Activated gamma-delta T cell treated with anti-CD3 and anti-CD28 coated beads, Interleukin-2, amount 50 U/mL, for 16 hours (primary cell): ENCODE results near the gene ZMYND8.

Source experiments
- DNase-seq: peaks from one replicate; pipeline ENCODE4 v3.0.0-alpha.2; 2020; ENCODE audit warnings: low read depth

ZMYND8 gene

DNA sequence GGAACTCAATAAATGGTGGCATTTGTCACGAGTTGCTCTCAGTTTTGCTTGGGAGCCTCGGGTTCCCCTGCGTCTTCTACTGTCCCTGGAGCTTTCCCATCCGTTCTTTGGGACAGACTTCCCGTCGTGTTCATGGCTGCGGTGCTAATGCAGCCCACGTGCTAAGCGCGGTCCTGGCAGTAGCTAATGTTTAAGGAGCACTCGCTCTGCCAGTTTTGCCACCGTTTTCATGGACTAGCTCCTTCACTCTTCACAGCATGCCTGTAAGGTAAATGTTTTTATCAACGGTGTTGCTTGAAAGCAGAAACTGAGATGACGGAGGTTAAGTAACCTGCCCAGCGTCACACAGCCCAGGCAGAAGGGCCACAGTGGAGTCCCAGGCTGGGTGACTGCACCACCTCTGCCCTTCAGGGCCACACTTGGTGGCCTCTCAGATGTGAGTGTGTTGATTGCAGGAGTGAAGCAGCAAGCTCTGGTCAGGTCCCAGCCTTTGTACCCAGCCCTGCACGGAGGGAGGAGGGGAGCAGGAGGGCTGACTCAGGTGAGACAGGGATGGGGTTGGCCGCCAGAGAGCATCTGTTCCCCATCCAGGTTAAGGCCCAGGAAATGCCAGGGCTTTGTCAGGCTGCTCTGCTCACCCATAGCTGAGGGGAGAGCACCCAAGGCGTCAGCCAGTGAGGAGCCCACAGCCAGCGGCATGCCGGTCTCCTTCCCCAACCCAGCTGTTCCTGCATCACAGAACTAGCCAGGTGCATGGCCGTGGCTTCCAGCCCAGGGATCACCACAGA lies 181.8 kb downstream of the ZMYND8 start:
- DNase-seq = no peak

DNA sequence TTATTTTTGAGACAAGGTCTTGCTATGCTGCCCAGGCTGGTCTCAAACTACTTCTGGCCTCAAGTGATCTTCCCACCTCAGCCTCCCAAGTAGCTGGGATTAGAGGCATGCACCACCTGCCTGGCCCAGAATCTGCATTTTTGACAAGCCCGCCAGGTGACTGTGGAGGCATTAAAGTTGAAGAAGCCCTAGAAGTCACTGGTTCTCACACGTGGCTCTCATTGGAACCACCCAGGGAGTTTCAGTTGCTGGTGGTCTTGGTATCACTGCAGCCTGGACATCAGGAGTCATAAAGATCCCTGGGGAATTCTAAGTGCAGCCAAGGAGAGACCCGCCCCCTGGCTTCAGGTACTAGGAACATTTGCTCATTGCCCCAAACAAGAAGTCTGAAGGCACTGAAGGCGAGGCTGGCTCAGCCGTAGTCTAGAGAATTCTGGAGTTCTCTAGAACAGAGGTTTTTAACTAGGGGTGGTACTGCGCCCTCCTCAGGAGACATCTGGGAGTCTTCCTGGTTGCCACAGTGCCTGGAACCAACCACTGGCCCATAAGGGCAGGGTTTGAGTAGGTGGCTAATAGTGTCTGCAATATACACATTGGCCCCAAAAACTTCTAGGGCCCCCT lies 182.8 kb downstream of the ZMYND8 start:
- DNase-seq = no peak

- DNase-seq = no peak
Observed at GRCh38 chr20:47172579-47172978, 183.9 kb downstream of the ZMYND8 start.

GRCh38 chr20:47167846-47168245 lies 188.7 kb downstream of the ZMYND8 start:
- no peak for DNase-seq

GRCh38 chr20:47165376-47165865 lies 191.1 kb downstream of the ZMYND8 start:
- no peak for DNase-seq

- DNase-seq = no peak
Observed at GRCh38 chr20:47164140-47164539, 192.4 kb downstream of the ZMYND8 start.

- DNase-seq = no peak
Observed at GRCh38 chr20:47161411-47161810, 195.1 kb downstream of the ZMYND8 start.

DNA sequence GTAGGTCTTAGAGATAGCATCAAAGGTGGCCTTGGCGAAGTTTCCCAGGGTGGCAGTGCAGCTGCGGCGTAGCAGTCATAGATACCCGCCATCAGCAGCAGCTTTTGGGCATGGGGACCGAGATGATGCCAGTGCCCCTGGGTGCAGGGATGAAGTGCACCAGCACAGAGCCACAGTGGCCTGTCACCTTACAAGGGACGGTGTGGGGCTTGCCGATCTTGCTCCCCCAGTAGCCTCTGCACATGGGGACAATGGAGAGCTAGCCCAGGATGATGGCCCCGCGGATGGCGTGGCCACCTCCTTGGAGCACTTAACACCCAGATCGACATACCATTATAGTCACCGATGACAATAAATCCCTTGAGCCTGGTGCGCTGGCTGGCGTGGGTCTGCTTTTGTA lies 195.5 kb downstream of the ZMYND8 start:
- no peak for DNase-seq

DNA sequence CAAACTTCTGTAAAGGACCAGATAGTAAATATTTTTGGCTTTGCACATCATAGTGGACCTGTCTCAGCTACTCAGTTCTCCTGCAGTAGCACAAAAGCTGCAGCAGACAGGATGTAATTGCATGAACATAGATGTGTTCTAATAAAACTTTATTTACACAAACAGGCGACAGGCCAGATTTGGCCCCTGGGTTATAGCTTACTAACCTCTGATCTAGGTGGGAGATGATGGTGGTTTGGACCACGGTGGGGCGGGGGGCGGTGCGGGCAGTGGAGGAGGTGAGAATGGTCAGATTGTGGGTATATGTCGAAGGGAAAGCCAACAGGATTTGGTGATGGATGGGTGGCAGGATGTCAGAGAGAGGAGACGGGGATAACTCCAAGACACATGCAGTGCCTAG lies 196.3 kb downstream of the ZMYND8 start:
- no peak for DNase-seq
